NCI-H526 treated with DMSO at 0.1 percent for 48 hours (cell line): ENCODE measurements around the gene PRRT1.
A peak's percentile ranks its signal among the peaks of the same experiment; 100 is the strongest.
"Not testable (repeated sequence)": the region's sequence is repeated elsewhere in the genome, so short reads cannot be mapped to it uniquely, and the experiment has no call there.

Experiments
- DNase-seq: peaks from one replicate; lab custom pipeline; 2025; lab: John Stamatoyannopoulos, UW

The PRRT1 gene

GRCh38 chr6:32187725-32188380 lies 36.1 kb upstream of the PRRT1 start:
- not testable (repeated sequence) for DNase-seq

DNA sequence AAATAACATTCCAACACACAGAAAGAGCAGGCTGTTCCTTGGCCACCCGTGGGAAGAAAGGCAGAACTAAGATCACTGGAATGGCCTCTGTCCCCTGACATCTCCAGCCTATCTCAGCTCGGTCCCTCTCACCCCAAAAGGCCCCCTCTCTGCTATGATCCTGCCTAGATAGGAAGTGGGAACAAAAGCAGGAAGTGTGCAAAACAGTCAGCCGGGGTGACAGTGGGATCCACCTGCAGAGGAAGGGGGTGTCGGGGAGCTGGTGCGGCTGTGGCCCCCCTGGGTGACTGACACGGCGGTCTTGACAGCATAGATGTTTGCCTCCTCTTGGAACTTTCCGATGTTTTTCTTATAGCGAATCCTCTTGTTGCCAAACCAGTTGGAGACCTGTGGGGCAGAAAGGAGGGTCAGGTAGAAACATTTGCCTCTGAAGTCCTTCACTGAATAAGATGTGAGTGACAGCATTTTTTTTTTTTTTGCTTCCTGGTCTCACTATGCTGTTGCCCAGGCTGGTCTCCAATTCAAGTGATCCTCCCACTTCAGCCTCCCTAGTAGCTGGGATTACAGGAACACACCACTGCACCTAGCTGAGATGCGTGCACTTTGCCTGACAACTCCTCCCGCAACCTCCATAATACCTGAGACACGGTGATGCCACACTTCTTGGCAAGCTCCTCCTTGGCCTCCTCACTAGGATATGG lies 35.4 kb upstream of the PRRT1 start:
- no peak for DNase-seq

GRCh38 chr6:32186151-32186840 lies 34.6 kb upstream of the PRRT1 start:
- DNase-seq = not testable (repeated sequence)

DNA sequence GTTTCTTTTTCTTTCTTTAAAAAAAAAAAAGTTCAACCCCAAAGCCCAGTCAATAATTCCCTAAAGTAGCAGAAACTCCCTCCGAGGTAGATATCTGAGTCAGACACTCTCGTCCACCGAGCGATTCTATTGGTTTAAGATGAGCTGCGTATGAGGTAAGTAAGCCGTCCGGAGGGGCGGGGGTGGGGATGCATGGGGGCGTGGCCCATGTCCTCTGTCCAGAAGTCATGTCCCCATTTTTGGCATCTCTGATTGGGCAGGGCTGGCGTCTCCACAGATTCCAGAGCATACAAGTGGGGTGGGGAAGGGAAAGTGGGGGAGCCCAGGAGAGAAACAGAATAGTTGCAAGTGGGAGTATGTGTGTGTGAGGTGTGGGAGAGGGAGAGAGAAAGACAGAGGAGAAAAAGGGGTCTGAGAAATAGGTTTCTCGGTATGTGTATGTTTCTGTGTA lies 34.0 kb upstream of the PRRT1 start:
- not testable (repeated sequence) for DNase-seq

DNA sequence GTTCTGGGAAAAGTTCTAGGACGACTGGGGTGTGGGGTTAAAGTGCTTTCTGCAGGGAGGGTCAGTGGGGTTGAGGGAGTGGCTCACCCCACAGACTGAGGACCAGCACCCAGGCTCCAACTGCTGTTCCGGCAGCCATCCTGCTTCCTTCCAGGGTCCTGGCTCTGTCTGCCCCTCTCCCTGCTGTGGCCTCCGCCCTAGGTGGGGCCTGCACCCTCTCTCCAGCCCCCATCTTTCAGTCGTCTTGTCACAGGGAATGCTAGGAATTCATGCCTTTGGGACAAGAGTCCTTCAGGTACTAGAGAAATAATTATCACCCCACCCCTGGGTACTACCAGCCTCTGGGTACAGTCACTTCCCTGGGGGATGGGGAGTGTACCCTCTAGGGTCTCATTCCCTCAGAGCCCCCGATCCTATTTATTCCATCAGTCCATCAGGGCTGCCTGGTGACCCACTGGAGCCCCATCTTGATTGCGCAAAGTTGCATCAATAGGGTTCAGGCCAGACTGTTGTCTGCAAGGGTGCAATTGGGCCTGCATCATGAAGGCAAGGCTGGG lies 32.4 kb upstream of the PRRT1 start, which contains the start of gene AGER:
Gene AGER (minus strand): TSS at position 170 of the 557 bp plus-strand sequence. CDS start 31 bp downstream, at position 139.
- DNase-seq = no peak

DNA sequence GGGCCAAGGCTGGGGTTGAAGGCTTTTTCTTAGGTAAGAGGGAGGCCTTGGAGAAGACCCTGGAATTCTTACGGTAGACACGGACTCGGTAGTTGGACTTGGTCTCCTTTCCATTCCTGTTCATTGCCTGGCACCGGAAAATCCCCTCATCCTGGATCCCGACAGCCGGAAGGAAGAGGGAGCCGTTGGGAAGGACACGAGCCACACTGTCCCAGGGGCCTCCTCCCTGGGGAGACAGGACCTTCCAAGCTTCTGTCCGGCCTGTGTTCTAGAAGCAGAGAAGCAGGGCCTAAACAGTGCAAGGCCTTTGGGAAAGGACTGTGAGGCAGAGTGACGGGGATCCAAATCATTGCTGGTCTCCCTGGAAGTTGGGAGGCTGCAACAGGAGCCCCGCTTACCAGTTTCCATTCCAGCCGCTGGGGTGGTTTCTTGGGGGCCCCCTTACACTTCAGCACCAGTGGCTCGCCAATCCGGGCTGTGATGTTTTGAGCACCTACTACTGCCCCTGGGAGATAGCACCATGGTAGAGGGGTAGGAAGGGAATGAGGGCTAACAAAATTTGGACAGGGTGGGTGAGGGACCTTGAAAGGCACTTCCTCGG lies 31.8 kb upstream of the PRRT1 start:
- no peak for DNase-seq

- no peak for DNase-seq
These were observed 31.3 kb upstream of the PRRT1 start for GRCh38 chr6:32183030-32183429.

DNA sequence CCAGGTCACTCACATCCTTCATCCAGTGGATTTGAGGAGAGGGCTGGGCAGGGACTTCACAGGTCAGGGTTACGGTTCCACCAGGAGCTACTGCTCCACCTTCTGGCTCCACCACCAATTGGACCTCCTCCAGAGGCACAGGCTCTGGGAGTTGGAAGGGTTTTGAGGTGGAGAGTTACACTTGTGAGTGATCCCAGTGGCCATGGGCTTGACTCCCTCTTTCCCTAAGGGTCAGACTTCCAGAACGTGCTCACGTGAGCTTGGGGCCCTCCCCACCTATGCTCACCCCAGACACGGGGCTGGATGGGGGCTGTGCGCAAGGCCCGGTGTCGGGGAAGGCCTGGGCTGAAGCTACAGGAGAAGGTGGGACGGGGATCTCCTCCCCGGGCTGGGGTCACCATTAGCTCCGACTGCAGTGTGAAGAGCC lies 30.8 kb upstream of the PRRT1 start:
- no peak for DNase-seq

DNA sequence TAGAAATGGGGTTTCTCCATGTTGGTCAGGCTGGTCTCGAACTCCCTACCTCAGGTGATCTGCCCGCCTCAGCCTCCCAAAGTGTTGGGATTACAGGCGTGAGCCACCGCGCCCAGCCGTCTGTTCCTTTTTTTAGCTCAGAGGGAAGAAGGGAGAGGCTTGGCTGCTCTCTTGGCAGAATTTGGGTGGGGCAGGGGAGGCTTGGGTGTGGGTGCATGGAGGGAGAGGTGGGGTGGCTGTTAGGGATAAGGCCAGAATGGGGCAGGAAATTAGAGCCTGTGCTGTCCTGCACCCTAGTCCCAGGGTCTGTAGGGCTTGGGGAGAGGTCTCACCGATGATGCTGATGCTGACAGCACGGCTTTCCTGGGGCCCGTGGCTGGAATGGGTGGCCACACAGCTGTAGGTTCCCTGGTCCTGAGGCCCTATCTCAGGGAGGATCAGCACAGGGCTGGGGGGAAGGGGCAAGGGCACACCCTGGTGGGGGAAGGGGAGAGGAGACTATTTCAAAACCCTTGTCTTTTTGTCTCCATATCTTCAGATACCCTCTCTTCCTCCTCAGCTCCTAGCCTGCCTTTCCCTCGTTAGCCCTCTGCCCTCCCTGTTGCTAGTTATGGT lies 30.3 kb upstream of the PRRT1 start:
- DNase-seq = no peak

DNA sequence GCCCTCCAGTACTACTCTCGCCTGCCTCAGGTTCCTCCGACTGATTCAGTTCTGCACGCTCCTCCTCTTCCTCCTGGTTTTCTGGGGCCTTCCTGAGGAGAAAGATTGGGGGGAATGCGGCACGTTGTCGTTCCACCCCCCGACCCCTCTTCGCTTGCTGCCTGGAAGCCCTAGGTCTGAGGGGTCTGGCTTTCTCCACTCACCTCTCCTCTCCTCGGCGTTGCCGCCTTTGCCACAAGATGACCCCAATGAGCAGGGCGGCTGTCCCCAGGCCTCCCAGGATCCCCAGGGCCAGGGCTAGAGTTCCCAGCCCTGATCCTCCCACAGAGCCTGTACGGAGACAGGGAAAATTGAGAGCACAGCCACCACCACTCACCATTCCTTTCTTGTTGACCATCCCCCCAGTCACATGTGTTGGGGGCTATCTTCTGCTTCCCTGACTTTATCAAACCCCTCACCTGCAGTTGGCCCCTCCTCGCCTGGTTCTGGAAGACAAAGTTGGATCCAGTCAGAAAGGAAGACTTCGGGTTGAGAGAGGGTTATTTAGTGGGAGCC lies 29.5 kb upstream of the PRRT1 start:
- DNase-seq = no peak

DNA sequence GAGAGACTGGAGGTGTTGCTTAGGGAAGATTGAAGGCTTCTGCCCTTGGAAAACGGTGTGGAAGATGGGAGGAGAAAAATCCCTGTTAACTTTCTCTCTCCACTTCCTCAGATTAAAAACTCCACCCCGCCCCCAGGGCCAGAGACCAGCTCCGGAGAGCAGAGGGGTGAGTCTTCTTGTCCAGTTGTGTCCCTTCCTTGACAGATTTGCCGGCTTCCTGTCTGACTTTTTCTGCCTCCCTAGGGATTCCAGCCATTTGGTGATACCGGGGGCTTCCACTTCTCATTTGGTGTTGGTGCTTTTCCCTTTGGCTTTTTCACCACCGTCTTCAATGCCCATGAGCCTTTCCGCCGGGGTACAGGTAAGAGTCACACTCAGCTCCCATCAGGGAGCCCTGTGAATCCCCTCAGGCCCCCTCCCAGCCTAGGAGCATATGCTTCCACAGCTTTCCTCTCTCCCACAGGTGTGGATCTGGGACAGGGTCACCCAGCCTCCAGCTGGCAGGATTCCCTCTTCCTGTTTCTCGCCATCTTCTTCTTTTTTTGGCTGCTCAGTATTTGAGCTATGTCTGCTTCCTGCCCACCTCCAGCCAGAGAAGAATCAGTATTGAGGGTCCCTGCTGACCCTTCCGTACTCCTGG lies 28.1 kb upstream of the PRRT1 start:
- no peak for DNase-seq

DNA sequence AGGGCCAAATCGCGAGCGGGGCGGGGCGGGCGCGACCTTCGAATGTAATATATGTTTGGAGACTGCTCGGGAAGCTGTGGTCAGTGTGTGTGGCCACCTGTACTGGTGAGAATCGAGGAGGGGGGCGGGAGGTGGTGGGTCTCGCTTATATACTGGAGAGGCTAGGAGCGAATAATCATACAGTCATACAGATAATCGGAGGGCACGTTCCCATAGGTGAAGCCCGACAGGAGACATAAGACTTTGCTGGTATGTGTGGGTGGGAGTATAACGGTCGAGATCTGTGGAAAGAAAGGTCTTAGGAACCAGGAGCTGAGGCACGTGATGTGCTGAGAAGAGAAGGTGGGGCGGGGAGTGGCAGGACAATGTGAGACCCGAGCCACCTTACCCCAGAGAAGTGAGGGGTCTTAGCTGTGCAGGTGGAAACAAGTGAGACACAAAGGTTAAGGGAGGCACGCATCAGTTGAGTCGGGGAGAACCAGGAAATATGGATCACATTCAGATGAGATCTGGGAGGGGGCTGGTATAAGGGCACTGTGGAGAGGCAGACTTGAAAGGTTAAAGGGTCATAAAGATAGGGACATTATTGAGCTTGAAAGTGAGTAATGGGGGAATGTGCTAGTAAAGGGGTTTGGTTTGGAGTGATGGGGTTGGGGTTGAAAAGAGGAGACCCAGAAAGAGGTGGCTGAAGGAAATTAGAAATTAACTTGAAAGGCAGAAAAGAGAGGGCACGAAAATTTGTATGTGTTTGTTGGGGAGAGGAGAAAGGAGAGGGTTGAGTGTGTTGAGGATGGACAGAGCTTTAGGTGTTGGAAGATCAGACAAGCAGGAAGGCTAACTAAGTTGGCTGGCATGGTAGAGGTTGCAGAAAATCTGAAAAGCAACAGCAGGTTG lies 27.1 kb upstream of the PRRT1 start:
- no peak for DNase-seq

GRCh38 chr6:32177788-32178546 lies 26.2 kb upstream of the PRRT1 start, which contains the start of gene RNF5:
TSS of gene RNF5 (plus strand) at chr6:32178405. CDS start at chr6:32178512, 107 bp downstream.
- peak; percentile 99 for DNase-seq

DNA sequence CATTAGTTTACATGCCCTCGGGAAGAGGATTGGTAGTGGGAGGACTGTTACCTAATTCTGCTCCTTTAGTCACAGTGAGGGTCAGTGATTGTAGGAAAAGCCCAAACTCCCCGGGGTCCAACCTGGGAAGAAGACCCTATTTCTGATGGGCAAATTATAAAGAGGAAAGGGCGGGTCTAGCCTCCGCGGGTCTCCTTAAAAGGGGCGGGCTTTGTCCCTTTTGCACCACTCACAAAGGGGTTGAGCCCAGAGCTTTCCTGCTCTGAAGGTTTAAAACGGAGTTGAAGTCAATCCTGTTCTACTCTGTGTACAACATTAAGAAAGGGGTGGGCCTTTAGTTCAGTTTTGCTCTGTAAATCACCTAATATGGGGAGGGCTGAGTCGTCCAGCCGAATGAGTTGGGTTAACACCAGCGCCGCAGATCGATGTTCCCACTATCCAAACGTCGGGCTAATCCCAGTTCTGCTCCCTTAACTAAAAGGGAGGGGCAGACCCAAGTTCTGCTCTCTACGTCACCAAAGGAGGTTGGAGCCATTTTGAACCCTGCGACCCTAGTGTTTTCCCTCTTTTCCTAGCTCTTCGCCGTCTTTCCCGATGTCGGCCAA lies 25.5 kb upstream of the PRRT1 start:
- DNase-seq = no peak

GRCh38 chr6:32176476-32177182 lies 24.9 kb upstream of the PRRT1 start:
- DNase-seq = no peak

DNA sequence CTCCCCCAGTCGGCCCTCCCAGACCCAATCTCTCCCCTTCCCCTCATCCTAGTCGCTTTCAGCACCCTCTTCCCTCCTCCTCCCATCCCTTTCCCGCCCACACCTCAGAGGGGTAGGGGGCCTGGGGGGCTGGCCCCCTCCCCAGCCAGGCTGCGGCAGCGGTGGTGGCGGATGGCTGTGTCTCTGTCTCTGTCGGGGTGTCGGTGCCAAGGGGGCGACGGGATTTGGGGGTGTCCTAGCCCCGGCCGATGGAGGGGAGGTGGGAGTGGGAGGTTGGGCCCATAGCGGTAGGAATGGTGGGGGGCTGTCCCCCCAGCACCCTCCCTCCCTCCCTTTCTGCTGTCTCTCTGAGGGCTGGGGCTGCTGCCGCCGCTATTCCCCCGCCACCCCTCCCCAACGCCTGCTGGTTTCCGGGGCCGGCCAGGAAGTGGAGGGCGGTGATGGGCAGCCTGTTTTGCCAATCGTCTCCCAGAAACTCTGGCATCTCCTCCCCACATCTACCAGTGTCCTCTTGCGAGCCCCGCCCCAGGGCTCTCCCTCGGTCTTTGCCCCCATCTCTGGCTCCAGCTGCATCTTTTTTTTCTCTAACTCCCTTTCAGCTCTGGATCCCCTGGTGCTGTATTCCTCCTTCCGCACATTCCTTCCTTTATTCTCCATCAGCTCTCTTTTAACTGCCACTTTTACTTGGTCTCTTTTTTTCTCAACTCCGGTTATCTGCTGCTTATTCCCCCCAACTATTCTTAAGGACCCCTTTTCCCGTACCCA lies 24.2 kb upstream of the PRRT1 start, which contains the start of gene AGPAT1:
Gene AGPAT1 (minus strand): TSS at position 374 of the 765 bp plus-strand sequence. CDS start 4,588 bp downstream, outside the sequence.
- DNase-seq = peak; percentile 86

DNA sequence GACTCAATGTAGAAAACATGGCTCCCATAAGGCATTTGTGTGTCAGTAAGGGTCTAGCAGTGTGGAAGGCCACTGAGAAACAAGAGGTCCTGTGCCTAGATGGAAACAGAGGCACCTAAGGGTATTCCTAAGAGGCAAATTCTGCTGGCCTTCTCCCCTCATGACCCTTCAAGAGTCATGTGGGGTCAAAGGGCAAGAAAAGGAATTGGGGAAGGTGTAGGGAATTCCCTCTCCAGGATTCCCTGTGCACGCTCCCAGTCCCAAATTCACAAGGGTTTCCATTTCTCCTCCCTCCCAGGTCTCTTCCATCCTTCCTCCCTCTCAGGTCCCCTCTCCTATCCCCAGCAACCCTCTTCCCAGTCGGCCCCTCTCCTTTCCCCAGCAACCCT lies 23.6 kb upstream of the PRRT1 start:
- DNase-seq = no peak
